ENCODE data around the gene PHACTR2. TPM values are rescaled to one million over a fixed set of nuclear protein-coding genes. Genes with fewer than 3 reads are reported as not detected.
"Not testable (repeated sequence)": the region's sequence is repeated elsewhere in the genome, so short reads cannot be mapped to it uniquely, and the experiment has no call there.

PHACTR2 gene
- total RNA-seq, 1 experiment from 2014 or later = 20.7 TPM

DNA sequence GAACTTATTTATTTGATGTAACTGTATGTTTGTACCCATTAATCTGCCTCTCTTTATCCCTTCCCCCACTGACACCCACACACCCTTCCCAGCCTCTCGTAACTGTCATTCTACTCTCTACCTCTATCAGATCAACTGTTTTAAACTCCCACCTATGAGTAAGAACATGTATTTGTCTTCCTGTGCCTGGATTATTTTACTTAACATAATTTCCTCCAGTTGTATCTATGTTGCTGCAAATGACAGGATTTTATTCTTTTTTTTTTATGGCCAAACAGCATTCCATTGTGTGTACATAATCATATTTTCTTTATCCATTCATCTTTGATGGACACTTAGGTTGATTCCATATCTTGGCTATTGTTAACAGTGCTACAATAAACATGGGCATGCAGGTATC lies 49.3 kb downstream of the PHACTR2 start:
- BruUV-seq (replicated peaks) = no TSS peak
- intact Hi-C loops (cut with micrococcal nuclease; ENCODE audit: unreplicated experiment) = no loop called here
- Mint-ChIP-seq H3K27me3 (ENCODE audit: unreplicated experiment) (no peaks in the 10 kb centered on the region), H3K27ac (ENCODE audit: unreplicated experiment) (no peak overlapping the region), H3K4me3 (ENCODE audit: low read depth, unreplicated experiment) (no peak overlapping the region), H3K4me1 (ENCODE audit: low read depth, unreplicated experiment) (no peaks in the 10 kb centered on the region), H3K36me3 (ENCODE audit: insufficient read depth, unreplicated experiment) (no peaks in the 10 kb centered on the region), H3K9me3 (ENCODE audit: low read depth, unreplicated experiment) (no peaks in the 10 kb centered on the region)
- TF ChIP-seq, protein P1, sequence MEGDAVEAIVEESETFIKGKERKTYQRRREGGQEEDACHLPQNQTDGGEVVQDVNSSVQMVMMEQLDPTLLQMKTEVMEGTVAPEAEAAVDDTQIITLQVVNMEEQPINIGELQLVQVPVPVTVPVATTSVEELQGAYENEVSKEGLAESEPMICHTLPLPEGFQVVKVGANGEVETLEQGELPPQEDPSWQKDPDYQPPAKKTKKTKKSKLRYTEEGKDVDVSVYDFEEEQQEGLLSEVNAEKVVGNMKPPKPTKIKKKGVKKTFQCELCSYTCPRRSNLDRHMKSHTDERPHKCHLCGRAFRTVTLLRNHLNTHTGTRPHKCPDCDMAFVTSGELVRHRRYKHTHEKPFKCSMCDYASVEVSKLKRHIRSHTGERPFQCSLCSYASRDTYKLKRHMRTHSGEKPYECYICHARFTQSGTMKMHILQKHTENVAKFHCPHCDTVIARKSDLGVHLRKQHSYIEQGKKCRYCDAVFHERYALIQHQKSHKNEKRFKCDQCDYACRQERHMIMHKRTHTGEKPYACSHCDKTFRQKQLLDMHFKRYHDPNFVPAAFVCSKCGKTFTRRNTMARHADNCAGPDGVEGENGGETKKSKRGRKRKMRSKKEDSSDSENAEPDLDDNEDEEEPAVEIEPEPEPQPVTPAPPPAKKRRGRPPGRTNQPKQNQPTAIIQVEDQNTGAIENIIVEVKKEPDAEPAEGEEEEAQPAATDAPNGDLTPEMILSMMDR (IDR thresholded peaks at IDR 0.05; ENCODE audit: unreplicated experiment) = no peak
- CTCF ChIA-PET = no interaction called here
- no peak for DNase-seq

DNA sequence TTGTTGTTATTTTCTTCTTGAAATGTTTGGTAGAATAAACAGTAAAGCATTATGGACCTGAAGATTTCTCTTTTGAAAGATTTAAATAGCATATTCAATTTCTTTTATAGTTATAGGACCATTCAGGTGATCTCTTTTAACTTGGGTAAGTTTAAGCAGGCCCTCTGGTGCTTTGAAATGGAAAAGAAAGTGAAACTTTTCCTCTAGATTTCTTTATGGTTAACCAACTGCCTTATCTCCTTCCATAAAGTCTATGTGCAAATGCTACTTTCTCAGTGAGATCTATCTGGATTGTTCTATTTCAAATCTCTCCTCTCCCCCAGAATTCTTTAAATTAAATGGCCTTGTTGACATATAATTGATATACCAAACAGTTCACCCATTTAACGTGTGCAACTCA lies 54.0 kb downstream of the PHACTR2 start:
- DNase-seq = no peak
- Mint-ChIP-seq H3K36me3 (ENCODE audit: insufficient read depth, unreplicated experiment) (no peaks in the 10 kb centered on the region), H3K4me3 (ENCODE audit: low read depth, unreplicated experiment) (no peak overlapping the region), H3K27me3 (ENCODE audit: unreplicated experiment) (no peaks in the 10 kb centered on the region), H3K4me1 (ENCODE audit: low read depth, unreplicated experiment) (no peaks in the 10 kb centered on the region), H3K27ac (ENCODE audit: unreplicated experiment) (no peak overlapping the region), H3K9me3 (ENCODE audit: low read depth, unreplicated experiment) (no peaks in the 10 kb centered on the region)
- BruUV-seq (replicated peaks) = no TSS peak
- intact Hi-C loops (cut with micrococcal nuclease; ENCODE audit: unreplicated experiment) = no loop called here
- CTCF ChIA-PET = no interaction called here
- TF ChIP-seq, protein P1 (IDR thresholded peaks at IDR 0.05; ENCODE audit: unreplicated experiment) = no peak

DNA sequence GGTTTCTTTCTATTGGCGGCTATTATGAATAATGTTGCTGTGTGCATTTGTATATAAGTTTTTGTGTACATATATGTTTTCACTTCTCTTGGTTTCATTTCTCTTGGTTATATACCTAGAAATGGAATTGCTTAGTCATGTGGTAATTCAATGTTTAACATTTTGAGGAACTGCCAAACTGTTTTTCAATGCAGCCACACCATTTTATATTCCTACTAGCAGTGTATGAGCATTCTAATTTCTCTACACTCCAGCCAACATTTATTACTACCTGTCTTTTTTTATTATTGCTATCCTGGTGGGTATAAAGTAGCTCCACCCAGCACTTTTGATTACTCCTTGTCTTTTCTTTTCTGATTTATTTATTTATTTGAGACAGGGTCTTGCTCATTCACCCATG lies 54.8 kb downstream of the PHACTR2 start:
- no peak overlapping the region for H3K27ac Mint-ChIP-seq (ENCODE audit: unreplicated experiment)
- no peaks in the 10 kb centered on the region for H3K27me3 Mint-ChIP-seq (ENCODE audit: unreplicated experiment)
- no peaks in the 10 kb centered on the region for H3K9me3 Mint-ChIP-seq (ENCODE audit: low read depth, unreplicated experiment)
- H3K4me1 Mint-ChIP-seq (ENCODE audit: low read depth, unreplicated experiment) = no peaks in the 10 kb centered on the region
- CTCF ChIA-PET = no interaction called here
- TF ChIP-seq, protein P1 (IDR thresholded peaks at IDR 0.05; ENCODE audit: unreplicated experiment) = no peak
- no peak for DNase-seq
- H3K4me3 Mint-ChIP-seq (ENCODE audit: low read depth, unreplicated experiment) = no peak overlapping the region
- no TSS peak for BruUV-seq (replicated peaks)
- no peaks in the 10 kb centered on the region for H3K36me3 Mint-ChIP-seq (ENCODE audit: insufficient read depth, unreplicated experiment)
- intact Hi-C loops (cut with micrococcal nuclease; ENCODE audit: unreplicated experiment) = no loop called here

DNA sequence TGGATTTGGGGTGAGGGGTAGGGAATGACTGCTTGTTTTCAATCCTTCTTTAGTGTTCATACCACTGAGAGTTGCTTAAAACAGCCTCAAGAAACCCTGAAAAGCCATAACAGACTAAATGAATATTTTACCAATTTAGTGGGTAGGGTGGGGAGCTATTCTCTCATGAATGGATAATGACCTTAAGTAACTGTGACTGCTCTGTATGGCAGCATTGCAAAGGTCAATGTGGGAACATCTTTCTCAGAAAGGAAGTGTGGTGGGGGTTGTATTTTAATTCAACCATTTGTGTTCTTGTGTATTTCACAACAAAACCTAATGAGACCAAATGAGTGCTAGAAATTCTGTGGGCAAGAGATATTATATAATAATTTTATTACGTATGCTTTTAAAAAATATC lies 55.7 kb downstream of the PHACTR2 start:
- Mint-ChIP-seq H3K4me3 (ENCODE audit: low read depth, unreplicated experiment) (no peak overlapping the region), H3K27me3 (ENCODE audit: unreplicated experiment) (no peaks in the 10 kb centered on the region), H3K36me3 (ENCODE audit: insufficient read depth, unreplicated experiment) (no peaks in the 10 kb centered on the region), H3K4me1 (ENCODE audit: low read depth, unreplicated experiment) (no peaks in the 10 kb centered on the region), H3K9me3 (ENCODE audit: low read depth, unreplicated experiment) (no peaks in the 10 kb centered on the region), H3K27ac (ENCODE audit: unreplicated experiment) (no peak overlapping the region)
- no TSS peak for BruUV-seq (replicated peaks)
- CTCF ChIA-PET = no interaction called here
- intact Hi-C loops (cut with micrococcal nuclease; ENCODE audit: unreplicated experiment) = no loop called here
- TF ChIP-seq, protein P1 (IDR thresholded peaks at IDR 0.05; ENCODE audit: unreplicated experiment) = no peak
- DNase-seq = no peak

DNA sequence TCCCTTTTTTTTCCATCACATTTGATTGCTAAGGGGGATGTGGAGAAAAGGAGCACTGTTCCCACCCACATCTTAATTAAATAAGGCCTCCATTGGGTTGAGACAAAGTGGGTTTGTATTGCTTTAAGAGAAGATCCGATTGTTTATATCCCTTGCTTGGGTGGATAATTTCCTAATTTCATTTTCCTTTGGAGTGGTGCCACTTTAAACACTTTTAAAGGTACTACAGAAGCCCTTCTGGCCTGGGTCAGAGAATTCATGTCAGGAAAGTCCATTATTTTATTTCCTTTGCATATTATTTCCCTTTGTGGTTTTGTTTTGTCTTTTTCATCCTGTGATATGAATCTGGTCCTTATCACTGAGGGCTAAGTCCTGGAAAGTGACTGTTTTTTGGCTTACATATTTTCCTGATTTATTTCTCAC lies 56.9 kb downstream of the PHACTR2 start:
- Mint-ChIP-seq H3K27ac (ENCODE audit: unreplicated experiment) (no peak overlapping the region), H3K4me1 (ENCODE audit: low read depth, unreplicated experiment) (no peaks in the 10 kb centered on the region), H3K9me3 (ENCODE audit: low read depth, unreplicated experiment) (no peaks in the 10 kb centered on the region), H3K4me3 (ENCODE audit: low read depth, unreplicated experiment) (no peak overlapping the region), H3K27me3 (ENCODE audit: unreplicated experiment) (no peaks in the 10 kb centered on the region), H3K36me3 (ENCODE audit: insufficient read depth, unreplicated experiment) (no peaks in the 10 kb centered on the region)
- BruUV-seq (replicated peaks) = no TSS peak
- TF ChIP-seq, protein P1 (IDR thresholded peaks at IDR 0.05; ENCODE audit: unreplicated experiment) = no peak
- intact Hi-C loops (cut with micrococcal nuclease; ENCODE audit: unreplicated experiment) = no loop called here
- no peak for DNase-seq
- CTCF ChIA-PET = no interaction called here

DNA sequence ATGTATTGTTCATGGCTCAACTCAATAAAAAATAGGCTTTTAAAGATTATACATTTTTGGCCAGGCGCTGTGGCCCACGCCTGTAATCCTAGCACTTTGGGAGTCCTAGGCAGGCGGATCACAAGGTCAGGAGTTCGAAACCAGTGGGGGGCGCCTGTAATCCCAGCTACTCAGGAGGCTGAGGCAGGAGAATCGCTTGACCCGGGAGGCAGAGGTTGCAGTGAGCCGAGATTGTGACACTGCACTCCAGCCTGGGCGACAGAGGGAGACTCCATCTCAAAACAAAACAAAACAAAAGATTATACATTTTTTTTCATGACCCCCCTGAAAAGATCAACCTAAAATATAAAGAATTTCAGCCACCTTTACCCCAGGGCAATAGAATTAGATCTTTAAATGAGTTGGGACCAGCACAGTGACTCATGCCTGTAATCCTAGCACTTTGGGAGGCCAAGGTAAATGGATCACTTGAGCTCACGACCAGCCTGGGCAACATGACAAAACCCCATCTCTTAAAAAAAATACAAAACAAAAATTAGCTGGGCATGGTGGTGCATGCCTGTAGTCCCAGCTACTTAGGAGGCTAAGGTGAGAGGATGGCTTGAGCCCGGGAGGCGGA lies 60.4 kb downstream of the PHACTR2 start:
- H3K4me1 Mint-ChIP-seq (ENCODE audit: low read depth, unreplicated experiment); intact Hi-C loops (cut with micrococcal nuclease; ENCODE audit: unreplicated experiment); H3K27ac Mint-ChIP-seq (ENCODE audit: unreplicated experiment); BruUV-seq (replicated peaks); H3K9me3 Mint-ChIP-seq (ENCODE audit: low read depth, unreplicated experiment); CTCF ChIA-PET; DNase-seq; H3K36me3 Mint-ChIP-seq (ENCODE audit: insufficient read depth, unreplicated experiment); H3K27me3 Mint-ChIP-seq (ENCODE audit: unreplicated experiment); H3K4me3 Mint-ChIP-seq (ENCODE audit: low read depth, unreplicated experiment): not testable (repeated sequence)

Data from Calu3 (cell line).